Mesendoderm (in vitro differentiated cells): ENCODE results near the gene NPAS1.

ENCODE experiments used
- DNase-seq: peaks from one replicate; pipeline ENCODE4 v3.0.0; 2013
- H2AK5ac ChIP-seq: 2 replicates; pipeline ENCODE4 v1.6.1; 2013; ENCODE audit warnings: low read length, inconsistent platforms
- H2BK120ac ChIP-seq: 2 replicates; pipeline ENCODE4 v1.6.1; 2013; ENCODE audit warnings: low read depth, mild to moderate bottlenecking, low read length, moderate library complexity, mixed read lengths
- H2BK15ac ChIP-seq: replicated peaks from 2 replicates; pipeline ENCODE4 v1.6.1; 2013; ENCODE audit warnings: low read depth, mild to moderate bottlenecking, moderate library complexity
- H2BK5ac ChIP-seq: 2 replicates; pipeline ENCODE4 v1.6.1; 2013; ENCODE audit warnings: low read length, inconsistent platforms
- H3K18ac ChIP-seq: 2 replicates; pipeline ENCODE4 v1.6.1; 2013; ENCODE audit warnings: mild to moderate bottlenecking, low read length, mixed read lengths
- H3K23ac ChIP-seq: one replicate; pipeline ENCODE4 v1.6.1; 2013; ENCODE audit warnings: low read length
- H3K27ac ChIP-seq: 2 replicates; pipeline ENCODE4 v1.5.1; 2013; ENCODE audit warnings: low read depth, mild to moderate bottlenecking, inconsistent platforms, low read length, moderate library complexity
- H3K27me3 ChIP-seq: 2 replicates; pipeline ENCODE4 v1.6.1; 2013; ENCODE audit warnings: low read length, control low read depth, mild to moderate bottlenecking, inconsistent platforms; ENCODE audit not compliant: insufficient read depth, poor library complexity
- H3K36me3 ChIP-seq: 2 replicates; pipeline ENCODE4 v1.6.1; 2013; ENCODE audit warnings: low read length, inconsistent platforms; ENCODE audit not compliant: control insufficient read depth, insufficient read depth
- H3K4ac ChIP-seq: one replicate; pipeline ENCODE4 v1.6.1; 2013; ENCODE audit warnings: low read depth, mild to moderate bottlenecking, low read length, moderate library complexity
- H3K4me1 ChIP-seq: 2 replicates; pipeline ENCODE4 v1.6.1; 2013; ENCODE audit warnings: low read depth, low read length, inconsistent platforms; ENCODE audit not compliant: control insufficient read depth
- H3K4me2 ChIP-seq: 2 replicates; pipeline ENCODE4 v1.6.1; 2013; ENCODE audit warnings: low read length
- H3K4me3 ChIP-seq: 2 replicates; pipeline ENCODE4 v1.5.1; 2013; ENCODE audit warnings: mild to moderate bottlenecking, low read length
- H3K56ac ChIP-seq: one replicate; pipeline ENCODE4 v1.6.1; 2013; ENCODE audit warnings: low read length
- H3K79me1 ChIP-seq: 2 replicates; pipeline ENCODE4 v1.6.1; 2013; ENCODE audit warnings: low read length, inconsistent platforms
- H3K79me2 ChIP-seq: 2 replicates; pipeline ENCODE4 v1.6.1; 2013; ENCODE audit warnings: mild to moderate bottlenecking, low read length; ENCODE audit not compliant: control insufficient read depth, insufficient read depth
- H3K9ac ChIP-seq: 2 replicates; pipeline ENCODE4 v1.6.1; 2013; ENCODE audit warnings: low read length, inconsistent platforms
- H4K5ac ChIP-seq: one replicate; pipeline ENCODE4 v1.6.1; 2013; ENCODE audit warnings: low read length
- H4K8ac ChIP-seq: one replicate; pipeline ENCODE4 v1.6.1; 2013; ENCODE audit warnings: low read depth, mild to moderate bottlenecking, control low read depth, low read length, moderate library complexity
- WGBS: extraction: QIAGEN DNeasy Blood & Tissue Kit; methylation state at CpG from one replicate; pipeline ENCODE4 v1.1.7; 2013; ENCODE audit warnings: low lambda C conversion rate, missing lambda C conversion rate; ENCODE audit not compliant: insufficient coverage; ENCODE audit errors: extremely low coverage; 5-methylcytosine and 5-hydroxymethylcytosine counted together

The NPAS1 gene

DNA sequence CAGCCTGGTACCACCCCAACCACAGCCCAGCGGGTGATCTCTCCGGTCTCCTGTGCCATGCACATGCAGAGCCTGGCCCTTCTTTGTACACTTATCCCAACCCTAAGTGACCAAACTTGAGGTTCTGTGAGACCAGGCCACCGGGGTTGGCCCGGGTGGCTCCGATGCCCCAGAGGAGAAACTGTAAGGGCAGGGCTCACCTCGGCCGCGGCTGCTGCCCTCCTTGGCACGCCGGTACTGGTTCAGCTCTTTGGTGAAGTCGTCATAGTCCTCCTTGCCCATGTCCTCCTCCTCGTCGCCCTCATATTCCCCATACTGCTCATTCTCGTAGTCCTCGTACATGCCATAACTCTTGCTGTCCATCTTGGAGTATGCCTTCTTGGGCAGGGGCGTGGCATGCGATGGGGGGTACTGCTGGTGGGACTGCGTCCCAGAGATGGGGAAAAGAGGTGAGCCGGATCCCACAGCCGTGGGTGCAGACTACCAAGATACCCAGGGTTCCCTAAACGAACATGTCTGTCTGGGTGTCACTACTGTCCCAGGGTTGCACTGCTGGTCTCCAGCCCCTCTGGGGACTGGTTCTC is 70.2 kb downstream of the NPAS1 start:
- Histone ChIP-seq H3K9ac (no peak overlapping the region), H4K8ac (no peak overlapping the region), H2BK15ac (no peak overlapping the region), H3K23ac (no peak overlapping the region), H3K79me2 (peaks cover 1% of the 10 kb centered on the region), H3K79me1 (peaks cover under 1% of the 10 kb centered on the region), H3K27me3 (no peaks in the 10 kb centered on the region), H2BK120ac (no peak overlapping the region), H2AK5ac (no peak overlapping the region), H4K5ac (no peak overlapping the region), H3K18ac (no peak overlapping the region), H3K4me3 (no peak overlapping the region), H2BK5ac (no peak overlapping the region), H3K27ac (no peak overlapping the region), H3K4me2 (no peak overlapping the region), H3K4me1 (no peaks in the 10 kb centered on the region), H3K56ac (no peak overlapping the region), H3K4ac (no peak overlapping the region), H3K36me3 (peaks cover 10% of the 10 kb centered on the region)
- no CpG with 5 or more reads among the region's 21 CpGs for WGBS
- DNase-seq = no peak

DNA sequence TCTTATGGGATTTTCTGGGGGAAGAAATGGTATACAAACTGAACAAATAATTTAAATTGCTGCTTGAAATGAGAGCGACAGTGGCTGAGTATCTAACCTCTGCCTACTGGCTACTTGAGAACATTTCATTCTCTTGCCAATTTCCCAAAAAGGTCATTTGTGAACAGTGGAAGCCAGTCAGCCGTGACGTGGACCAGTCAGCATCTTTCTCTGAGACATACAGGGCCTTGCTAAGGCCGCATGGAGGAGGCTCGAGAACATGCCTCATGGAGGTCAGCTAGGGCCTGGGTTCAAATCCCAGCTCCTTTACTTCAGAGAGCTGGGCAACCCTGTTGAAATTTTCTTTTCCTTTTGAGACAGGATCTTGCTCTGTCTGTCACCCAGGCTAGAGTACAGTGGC is 73.6 kb downstream of the NPAS1 start:
- Histone ChIP-seq H3K9ac (no peak overlapping the region), H3K4me3 (no peak overlapping the region), H2AK5ac (no peak overlapping the region), H3K79me1 (peaks cover 8% of the 10 kb centered on the region), H2BK120ac (no peak overlapping the region), H3K4me1 (no peaks in the 10 kb centered on the region), H3K79me2 (peaks cover 31% of the 10 kb centered on the region), H3K23ac (no peak overlapping the region), H4K8ac (no peak overlapping the region), H2BK15ac (no peak overlapping the region), H3K4ac (no peak overlapping the region), H3K27ac (no peak overlapping the region), H3K36me3 (peaks cover 4% of the 10 kb centered on the region), H3K27me3 (no peaks in the 10 kb centered on the region), H2BK5ac (no peak overlapping the region), H3K56ac (no peak overlapping the region), H3K4me2 (no peak overlapping the region), H4K5ac (no peak overlapping the region), H3K18ac (no peak overlapping the region)
- no peak for DNase-seq
- WGBS = no CpG with 5 or more reads among the region's 5 CpGs

DNA sequence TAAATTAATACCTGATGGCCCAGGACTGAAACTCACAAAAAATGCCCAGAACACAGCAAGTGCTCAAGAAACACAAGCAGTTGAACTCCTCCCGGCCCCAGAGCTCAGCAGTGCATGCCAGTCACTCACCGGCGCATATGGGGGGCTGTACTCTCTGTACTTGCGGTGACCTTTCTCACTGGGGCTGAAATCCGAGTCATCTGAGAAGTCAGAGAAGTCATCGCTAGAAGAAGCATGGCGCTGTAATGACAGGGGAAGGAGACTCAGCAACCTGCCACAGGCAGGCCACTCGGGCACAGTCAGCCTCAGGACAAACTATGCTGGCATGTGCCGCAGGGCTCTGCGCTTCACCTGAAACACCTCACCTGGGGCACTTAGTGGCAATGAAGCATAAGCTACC is 74.2 kb downstream of the NPAS1 start:
- no peaks in the 10 kb centered on the region for H3K27me3 ChIP-seq
- peaks cover 35% of the 10 kb centered on the region for H3K79me2 ChIP-seq
- H3K79me1 ChIP-seq = peaks cover 10% of the 10 kb centered on the region
- H2AK5ac ChIP-seq = no peak overlapping the region
- H2BK5ac ChIP-seq = no peak overlapping the region
- H3K23ac ChIP-seq = no peak overlapping the region
- no peak overlapping the region for H3K27ac ChIP-seq
- no peak overlapping the region for H3K4me3 ChIP-seq
- no peak overlapping the region for H2BK15ac ChIP-seq
- no peak overlapping the region for H3K4ac ChIP-seq
- H4K5ac ChIP-seq = no peak overlapping the region
- H3K36me3 ChIP-seq = peaks cover 4% of the 10 kb centered on the region
- no peak overlapping the region for H3K56ac ChIP-seq
- H3K4me1 ChIP-seq = no peaks in the 10 kb centered on the region
- no CpG with 5 or more reads among the region's 10 CpGs for WGBS
- no peak for DNase-seq
- H2BK120ac ChIP-seq = no peak overlapping the region
- H3K4me2 ChIP-seq = no peak overlapping the region
- no peak overlapping the region for H3K9ac ChIP-seq
- H4K8ac ChIP-seq = no peak overlapping the region
- H3K18ac ChIP-seq = no peak overlapping the region

DNA sequence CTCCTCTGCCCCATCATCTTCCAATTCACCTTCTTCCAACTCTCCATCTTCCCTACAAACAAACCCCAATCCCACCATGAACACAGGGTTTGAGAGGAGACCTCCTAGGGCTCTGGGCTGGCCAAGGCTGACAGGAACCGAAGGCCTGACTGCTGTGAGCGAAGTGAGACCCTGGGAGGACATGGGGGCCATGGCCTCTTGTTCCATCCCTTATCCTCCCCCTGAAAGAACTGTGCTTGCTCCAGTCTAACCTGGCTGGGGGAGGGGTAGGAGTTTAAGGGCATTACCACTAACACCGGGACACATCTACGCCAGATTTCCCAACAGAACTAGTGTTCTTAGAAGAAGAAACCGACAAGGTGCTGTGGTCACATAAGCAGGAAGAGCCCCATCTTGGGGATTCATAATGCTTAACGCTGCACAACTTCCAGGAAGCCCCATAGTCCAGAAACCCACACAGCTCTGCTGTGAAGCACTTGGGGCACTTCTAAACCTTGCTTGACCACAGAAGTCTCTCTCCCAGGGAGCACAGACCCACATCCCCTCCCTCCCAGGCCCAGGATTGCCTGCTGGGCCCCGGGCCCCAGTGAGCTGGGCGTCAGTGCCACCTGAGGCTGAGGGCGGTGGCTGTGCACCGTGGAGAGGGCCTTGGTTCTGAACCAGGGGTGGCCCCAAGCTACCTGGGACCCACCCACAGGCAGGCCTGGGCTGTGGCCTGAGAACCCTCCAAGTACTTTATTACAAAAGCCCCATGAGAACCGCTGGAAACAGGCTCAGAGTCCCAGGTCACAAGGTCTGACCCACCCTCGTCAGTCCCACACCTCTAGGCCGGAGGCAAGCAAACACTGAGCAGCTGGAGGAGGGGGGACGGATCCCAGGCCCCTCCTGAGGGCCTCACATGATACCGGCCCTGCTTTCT is 75.2 kb downstream of the NPAS1 start:
- DNase-seq = no peak
- no peaks in the 10 kb centered on the region for H3K27me3 ChIP-seq
- peaks cover 10% of the 10 kb centered on the region for H3K79me1 ChIP-seq
- no peak overlapping the region for H2BK5ac ChIP-seq
- H4K5ac ChIP-seq = no peak overlapping the region
- no peak overlapping the region for H3K23ac ChIP-seq
- H3K4me3 ChIP-seq = no peak overlapping the region
- H3K79me2 ChIP-seq = peaks cover 39% of the 10 kb centered on the region
- no peak overlapping the region for H3K18ac ChIP-seq
- H4K8ac ChIP-seq = no peak overlapping the region
- H2BK120ac ChIP-seq = no peak overlapping the region
- H3K27ac ChIP-seq = no peak overlapping the region
- no peak overlapping the region for H2BK15ac ChIP-seq
- H3K9ac ChIP-seq = no peak overlapping the region
- no CpG with 5 or more reads among the region's 15 CpGs for WGBS
- no peak overlapping the region for H2AK5ac ChIP-seq
- H3K4me1 ChIP-seq = no peaks in the 10 kb centered on the region
- no peak overlapping the region for H3K56ac ChIP-seq
- no peak overlapping the region for H3K4ac ChIP-seq
- peaks cover 4% of the 10 kb centered on the region for H3K36me3 ChIP-seq
- no peak overlapping the region for H3K4me2 ChIP-seq
